Smooth muscle cell (in vitro differentiated cells): ENCODE measurements around the gene C5. TPM values are rescaled to one million over a fixed set of nuclear protein-coding genes. Genes with fewer than 3 reads are reported as not detected.

Experiments
- DNase-seq: peaks from one replicate; lab custom pipeline; 2025; ENCODE audit not compliant: unreplicated experiment; lab: John Stamatoyannopoulos, UW
- H2AFZ ChIP-seq: fragments of 200-600 bp; sonication (generic); 2 replicates; pipeline ENCODE4 v1.6.0; 2016; ENCODE audit warnings: antibody characterized with exemption, low read depth, mild to moderate bottlenecking
- H3F3A ChIP-seq: fragments of 200-600 bp; sonication (generic); 2 replicates; pipeline ENCODE4 v1.6.0; 2017; ENCODE audit warnings: antibody characterized with exemption, low read depth
- H3K27ac ChIP-seq: fragments of 200-600 bp; sonication (generic); 2 replicates; pipeline ENCODE4 v1.5.1; 2016; ENCODE audit warnings: low read depth, mild to moderate bottlenecking
- H3K27me3 ChIP-seq: fragments of 200-600 bp; sonication (generic); 2 replicates; pipeline ENCODE4 v1.6.1; 2016; ENCODE audit warnings: low read depth, mild to moderate bottlenecking
- H3K36me3 ChIP-seq: fragments of 200-600 bp; sonication (generic); 2 replicates; pipeline ENCODE4 v1.5.1; 2016; ENCODE audit warnings: low read depth
- H3K4me1 ChIP-seq: fragments of 200-600 bp; sonication (generic); 2 replicates; pipeline ENCODE4 v1.5.1; 2016; ENCODE audit warnings: low read depth
- H3K4me2 ChIP-seq: fragments of 200-600 bp; sonication (generic); 2 replicates; pipeline ENCODE4 v1.6.0; 2016; ENCODE audit warnings: mild to moderate bottlenecking
- H3K4me3 ChIP-seq: fragments of 200-600 bp; sonication (generic); 2 replicates; pipeline ENCODE4 v1.5.1; 2016; ENCODE audit warnings: mild to moderate bottlenecking
- H3K79me2 ChIP-seq: fragments of 200-600 bp; sonication (generic); 2 replicates; pipeline ENCODE4 v1.6.0; 2016; ENCODE audit warnings: low read depth, mild to moderate bottlenecking
- H3K9ac ChIP-seq: fragments of 200-600 bp; sonication (generic); 2 replicates; pipeline ENCODE4 v1.6.0; 2016; ENCODE audit warnings: low read depth
- H3K9me3 ChIP-seq: fragments of 200-600 bp; sonication (generic); replicated peaks from 2 replicates; pipeline ENCODE4 v1.5.1; 2016; ENCODE audit warnings: low read depth
- H4K20me1 ChIP-seq: fragments of 200-600 bp; sonication (generic); 2 replicates; pipeline ENCODE4 v1.6.0; 2016; ENCODE audit warnings: low read depth
- WGBS: methylation state at CpG from one replicate; pipeline ENCODE4 v1.1.7; 2016; ENCODE audit warnings: low lambda C conversion rate; 5-methylcytosine and 5-hydroxymethylcytosine counted together
- polyA plus RNA-seq: library from polyadenylated mRNA; unstranded; fragments of >200 nt; fragmentation: Nextera tagmentation; extraction: Ambion mirVana; gene quantifications from 2 replicates; pipeline ENCODE4 v1.2.1, GENCODE V29; 2016
- total RNA-seq: library from RNA; depleted of rRNA; stranded (reverse); fragments of >200 nt; gene quantifications from 2 replicates; pipeline ENCODE4 v1.2.3, GENCODE V29; 2014
- TF ChIP-seq, protein P1 (sequence below): fragments of 200-600 bp; sonication (generic); IDR thresholded peaks from 2 replicates; pipeline ENCODE4 v1.5.1; 2017; ENCODE audit warnings: borderline replicate concordance, mild to moderate bottlenecking, antibody characterized with exemption; ENCODE audit not compliant: insufficient read depth, poor library complexity, severe bottlenecking

The C5 gene
- total and polyA plus RNA-seq, 2 experiments from 2014 or later = 0.57 to 0.76 TPM

DNA sequence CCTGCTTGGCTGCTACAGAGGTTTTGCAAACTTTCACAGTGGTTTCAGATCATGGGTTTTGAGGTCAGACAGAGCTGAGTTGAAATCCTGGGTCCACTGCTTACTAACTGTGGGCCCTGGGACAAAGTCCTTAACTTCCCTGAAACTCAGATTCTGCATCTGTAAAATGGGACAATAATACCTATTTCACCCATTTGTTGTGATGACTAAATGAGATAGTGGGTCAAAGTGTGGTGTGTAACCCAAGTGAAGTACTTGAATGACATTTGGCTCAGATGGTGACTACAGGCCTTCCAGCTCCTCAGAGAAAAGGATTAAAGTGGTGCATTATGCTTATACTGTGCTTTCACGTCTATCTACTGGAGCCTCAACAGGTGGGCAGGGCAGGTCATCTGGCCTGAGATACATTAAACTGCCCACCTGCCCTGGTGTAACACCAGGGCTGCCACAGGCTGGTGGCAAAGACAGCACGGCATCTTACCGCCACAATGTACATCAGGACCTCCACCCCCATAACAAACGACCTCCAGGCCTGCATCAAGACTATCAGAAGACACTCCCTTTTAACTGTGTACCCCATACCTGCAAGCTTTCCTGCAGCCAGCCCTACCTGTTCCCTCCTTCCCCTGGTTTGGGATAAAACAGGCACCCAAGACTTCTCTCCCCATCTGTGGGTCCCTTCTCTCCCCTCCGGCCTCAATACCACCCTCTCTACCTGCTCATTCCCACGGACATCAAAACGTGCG is 122.6 kb downstream of the C5 start:
- no peak overlapping the region for H3K9ac ChIP-seq
- 83% methylated on average over 8 of the region's 8 CpGs for WGBS
- no peaks in the 10 kb centered on the region for H3K27me3 ChIP-seq
- no peak for DNase-seq
- peak overlapping the region; percentile 97 for H3K27ac ChIP-seq
- no peaks in the 10 kb centered on the region for H3K36me3 ChIP-seq
- no peaks in the 10 kb centered on the region for H4K20me1 ChIP-seq
- no peaks in the 10 kb centered on the region for H3K79me2 ChIP-seq
- no peak overlapping the region for H3K4me3 ChIP-seq
- H3K4me1 ChIP-seq = peaks cover 21% of the 10 kb centered on the region
- no peaks in the 10 kb centered on the region for H3K9me3 ChIP-seq
- H3F3A ChIP-seq = peaks cover 36% of the 10 kb centered on the region
- TF ChIP-seq, protein P1, sequence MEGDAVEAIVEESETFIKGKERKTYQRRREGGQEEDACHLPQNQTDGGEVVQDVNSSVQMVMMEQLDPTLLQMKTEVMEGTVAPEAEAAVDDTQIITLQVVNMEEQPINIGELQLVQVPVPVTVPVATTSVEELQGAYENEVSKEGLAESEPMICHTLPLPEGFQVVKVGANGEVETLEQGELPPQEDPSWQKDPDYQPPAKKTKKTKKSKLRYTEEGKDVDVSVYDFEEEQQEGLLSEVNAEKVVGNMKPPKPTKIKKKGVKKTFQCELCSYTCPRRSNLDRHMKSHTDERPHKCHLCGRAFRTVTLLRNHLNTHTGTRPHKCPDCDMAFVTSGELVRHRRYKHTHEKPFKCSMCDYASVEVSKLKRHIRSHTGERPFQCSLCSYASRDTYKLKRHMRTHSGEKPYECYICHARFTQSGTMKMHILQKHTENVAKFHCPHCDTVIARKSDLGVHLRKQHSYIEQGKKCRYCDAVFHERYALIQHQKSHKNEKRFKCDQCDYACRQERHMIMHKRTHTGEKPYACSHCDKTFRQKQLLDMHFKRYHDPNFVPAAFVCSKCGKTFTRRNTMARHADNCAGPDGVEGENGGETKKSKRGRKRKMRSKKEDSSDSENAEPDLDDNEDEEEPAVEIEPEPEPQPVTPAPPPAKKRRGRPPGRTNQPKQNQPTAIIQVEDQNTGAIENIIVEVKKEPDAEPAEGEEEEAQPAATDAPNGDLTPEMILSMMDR = no peak
- no peak overlapping the region for H2AFZ ChIP-seq
- no peak overlapping the region for H3K4me2 ChIP-seq

DNA sequence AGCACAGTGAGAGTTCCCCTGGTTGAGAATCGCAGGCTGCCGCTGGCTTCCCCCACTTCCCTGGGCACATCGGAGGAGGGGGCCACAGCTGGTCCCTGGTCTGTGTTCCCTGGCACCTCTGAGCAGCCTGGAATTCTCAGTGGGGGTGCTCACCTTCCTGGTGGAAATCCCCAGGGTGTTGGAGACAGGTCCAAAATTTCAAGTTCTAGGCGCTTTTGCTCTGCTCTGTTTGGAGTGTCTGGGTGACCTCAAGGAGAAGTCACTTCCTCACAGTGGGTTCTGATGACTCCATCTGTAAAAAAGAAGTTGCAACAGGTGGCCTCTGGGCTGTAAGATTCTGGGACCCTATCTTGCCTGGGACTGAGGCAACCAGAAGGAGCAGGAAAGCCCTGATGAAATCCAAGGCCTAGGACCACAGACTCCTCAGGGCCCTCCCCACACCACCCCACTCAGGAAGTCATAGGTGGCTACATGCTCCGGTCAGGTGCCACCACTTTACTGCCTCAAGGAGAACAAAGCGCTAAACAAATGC is 123.6 kb downstream of the C5 start, which contains the start of gene TRAF1:
TSS of gene TRAF1 (minus strand) at position 400 of the 532 bp plus-strand sequence. CDS start 721 bp downstream, outside the sequence.
- no peaks in the 10 kb centered on the region for H3K27me3 ChIP-seq
- no peaks in the 10 kb centered on the region for H3K79me2 ChIP-seq
- TF ChIP-seq, protein P1 = no peak
- peak within 1 kb of the TSS; percentile 97 for H3K27ac ChIP-seq
- peaks cover 30% of the 10 kb centered on the region for H3K4me1 ChIP-seq
- no peaks in the 10 kb centered on the region for H3K36me3 ChIP-seq
- H3K9ac ChIP-seq = peak within 1 kb of the TSS; percentile 86
- H2AFZ ChIP-seq = no peak within 1 kb of the TSS
- H3K4me3 ChIP-seq = no peak within 1 kb of the TSS
- no peaks in the 10 kb centered on the region for H4K20me1 ChIP-seq
- peak within 1 kb of the TSS; percentile 68 for H3K4me2 ChIP-seq
- no peaks in the 10 kb centered on the region for H3K9me3 ChIP-seq
- 59% methylated on average over 6 of the region's 6 CpGs for WGBS
- peaks cover 38% of the 10 kb centered on the region for H3F3A ChIP-seq
- no peak for DNase-seq

DNA sequence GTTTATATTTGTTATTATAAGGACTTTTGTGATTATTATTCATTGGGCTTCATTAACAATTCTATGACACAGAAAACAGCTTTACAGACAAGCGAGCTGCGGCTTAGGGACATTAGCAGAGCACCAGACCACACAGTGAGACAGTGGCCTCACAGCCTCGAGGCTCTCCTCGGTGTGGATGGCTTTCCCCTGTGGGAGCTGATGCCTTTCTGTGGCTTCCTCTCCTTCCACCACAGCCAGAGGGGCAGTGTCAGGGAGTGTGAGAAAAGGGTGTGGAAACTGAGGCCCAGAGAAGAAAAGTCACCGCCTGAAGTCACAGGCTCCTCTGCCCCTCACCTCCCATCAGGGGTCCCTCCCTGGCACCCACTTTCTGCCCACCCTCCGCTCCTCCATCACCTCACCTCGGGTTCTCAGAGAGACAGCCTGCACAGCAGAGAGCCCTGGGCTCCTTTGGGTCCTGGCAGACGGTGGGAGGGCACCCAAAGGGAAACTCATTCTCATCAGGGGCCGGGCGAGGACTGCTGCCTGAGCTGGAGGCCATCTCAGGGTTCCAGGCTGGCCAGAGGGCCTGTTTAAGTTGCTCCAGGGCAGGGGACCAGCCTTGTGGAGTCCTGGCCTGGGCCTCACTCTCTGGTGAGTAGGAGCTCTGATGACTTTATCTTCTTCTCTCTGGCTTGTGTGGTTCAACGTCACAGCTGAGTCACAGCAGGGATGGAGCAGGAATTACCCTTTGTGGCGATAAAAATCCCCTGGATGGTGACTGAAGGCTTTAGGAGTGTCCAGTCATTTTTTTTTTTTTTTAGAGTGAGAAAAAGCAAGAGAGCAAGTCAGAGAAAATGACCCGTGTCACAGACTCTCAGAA is 124.3 kb downstream of the C5 start:
- H3K79me2 ChIP-seq = no peaks in the 10 kb centered on the region
- peak; percentile 48 for DNase-seq
- H3K36me3 ChIP-seq = no peaks in the 10 kb centered on the region
- no peaks in the 10 kb centered on the region for H3K27me3 ChIP-seq
- 31% methylated on average over 13 of the region's 13 CpGs for WGBS
- H3K9ac ChIP-seq = peak overlapping the region; percentile 86
- peak overlapping the region; percentile 68 for H3K4me2 ChIP-seq
- no peaks in the 10 kb centered on the region for H3K9me3 ChIP-seq
- TF ChIP-seq, protein P1 = no peak
- H4K20me1 ChIP-seq = no peaks in the 10 kb centered on the region
- peaks cover 34% of the 10 kb centered on the region for H3F3A ChIP-seq
- H3K4me3 ChIP-seq = no peak overlapping the region
- peaks cover 24% of the 10 kb centered on the region for H3K4me1 ChIP-seq
- no peak overlapping the region for H2AFZ ChIP-seq
- H3K27ac ChIP-seq = peak overlapping the region; percentile 97
